Measurements from ENCODE around the gene GPR161. TPM values are rescaled to one million over a fixed set of nuclear protein-coding genes. Genes with fewer than 3 reads are reported as not detected.

The GPR161 gene
- total and polyA plus RNA-seq, 10 of the 15 experiments (the other 5 are each of a cell fraction or from before 2014, with no cell fraction given), result 0.07 to 0.49 (median 0.34) TPM; not detected in 2

DNA sequence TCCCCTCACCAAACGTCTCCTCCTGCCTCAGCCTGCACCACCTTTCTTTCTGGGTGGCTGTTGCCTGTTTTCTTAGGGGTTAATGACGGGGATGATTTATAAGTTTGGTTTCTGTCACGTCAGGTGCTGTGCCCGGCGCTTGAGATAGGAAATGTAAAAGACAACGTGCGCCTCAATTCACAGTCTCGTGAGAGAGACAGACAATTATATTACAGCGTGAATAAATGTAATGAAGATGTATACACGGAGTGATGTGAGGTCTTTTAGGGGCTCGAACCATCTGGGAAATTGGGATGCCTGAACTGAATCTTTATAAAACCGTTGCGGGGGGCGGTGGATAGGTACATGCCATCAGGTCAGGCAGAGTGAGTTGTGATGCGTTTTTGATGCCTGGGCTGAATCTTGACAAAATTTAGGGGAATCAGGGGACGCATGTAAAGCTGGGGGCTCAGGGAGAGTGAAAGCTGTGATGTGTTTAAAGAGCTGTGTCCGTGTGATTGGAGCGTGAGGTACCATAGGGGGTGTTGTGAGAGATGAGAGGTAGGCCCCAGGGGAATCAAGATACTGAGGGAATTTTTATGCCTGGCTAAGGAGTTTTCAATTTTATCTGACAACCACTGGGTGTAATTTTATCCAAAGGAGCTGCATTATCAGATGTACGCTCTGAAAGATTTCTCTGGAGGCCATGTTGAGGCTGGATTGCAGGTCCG is 42.9 kb upstream of the GPR161 start (continued):
- TF ChIP-seq, protein P1, sequence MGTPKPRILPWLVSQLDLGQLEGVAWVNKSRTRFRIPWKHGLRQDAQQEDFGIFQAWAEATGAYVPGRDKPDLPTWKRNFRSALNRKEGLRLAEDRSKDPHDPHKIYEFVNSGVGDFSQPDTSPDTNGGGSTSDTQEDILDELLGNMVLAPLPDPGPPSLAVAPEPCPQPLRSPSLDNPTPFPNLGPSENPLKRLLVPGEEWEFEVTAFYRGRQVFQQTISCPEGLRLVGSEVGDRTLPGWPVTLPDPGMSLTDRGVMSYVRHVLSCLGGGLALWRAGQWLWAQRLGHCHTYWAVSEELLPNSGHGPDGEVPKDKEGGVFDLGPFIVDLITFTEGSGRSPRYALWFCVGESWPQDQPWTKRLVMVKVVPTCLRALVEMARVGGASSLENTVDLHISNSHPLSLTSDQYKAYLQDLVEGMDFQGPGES (IDR thresholded peaks at IDR 0.05), result no peak
- TF ChIP-seq TARDBP (IDR thresholded peaks at IDR 0.05; ENCODE audit: borderline replicate concordance) (no peak), POLR2AphosphoS2 (IDR thresholded peaks at IDR 0.05; ENCODE audit: low read depth, low read length) (no peak), DPF2 (IDR thresholded peaks at IDR 0.05) (no peak), RAD51 (IDR thresholded peaks at IDR 0.05) (0 out of 2 replicates have a peak, but pooled peaks have one; percentile 8), POLR2A (IDR thresholded peaks at IDR 0.05; ENCODE audit: low read depth, low read length) (0 out of 2 replicates have a peak, but pooled peaks have one; percentile 0), JUNB (IDR thresholded peaks at IDR 0.05) (no peak; the same call in 1 of the 2 replicates), RAD21 (IDR thresholded peaks at IDR 0.05; ENCODE audit: insufficient read depth, low read depth, low read length) (no peak), HCFC1 (IDR thresholded peaks at IDR 0.05; ENCODE audit: low read length) (no peak), ZBTB4 (CRISPR knock-in tag; IDR thresholded peaks at IDR 0.05) (no peak), GABPA (IDR thresholded peaks at IDR 0.05; ENCODE audit: low read depth) (no peak), NFXL1 (IDR thresholded peaks at IDR 0.05; ENCODE audit: borderline replicate concordance) (no peak), NFYA (IDR thresholded peaks at IDR 0.05; ENCODE audit: borderline replicate concordance, low read depth, low read length) (no peak), SKIL (IDR thresholded peaks at IDR 0.05; ENCODE audit: low read depth, poor library complexity, severe bottlenecking) (peak; percentile 34), BRCA1 (IDR thresholded peaks at IDR 0.05; ENCODE audit: low read depth, low read length) (no peak), POLR2AphosphoS5 (IDR thresholded peaks at IDR 0.05; ENCODE audit: low read length) (0 out of 2 replicates have a peak, but pooled peaks have one; percentile 73), HDGF (IDR thresholded peaks at IDR 0.05) (no peak), MYC (IDR thresholded peaks at IDR 0.05; ENCODE audit: insufficient read depth, insufficient read length, insufficient replicate concordance, low read length, severe bottlenecking) (no peak), NBN (IDR thresholded peaks at IDR 0.05) (no peak), PAX5 (IDR thresholded peaks at IDR 0.05; ENCODE audit: borderline replicate concordance, low read depth, low read length) (no peak), CHD2 (IDR thresholded peaks at IDR 0.05; ENCODE audit: borderline replicate concordance, low read depth, low read length) (no peak)
- TF ChIP-seq, protein P2, sequence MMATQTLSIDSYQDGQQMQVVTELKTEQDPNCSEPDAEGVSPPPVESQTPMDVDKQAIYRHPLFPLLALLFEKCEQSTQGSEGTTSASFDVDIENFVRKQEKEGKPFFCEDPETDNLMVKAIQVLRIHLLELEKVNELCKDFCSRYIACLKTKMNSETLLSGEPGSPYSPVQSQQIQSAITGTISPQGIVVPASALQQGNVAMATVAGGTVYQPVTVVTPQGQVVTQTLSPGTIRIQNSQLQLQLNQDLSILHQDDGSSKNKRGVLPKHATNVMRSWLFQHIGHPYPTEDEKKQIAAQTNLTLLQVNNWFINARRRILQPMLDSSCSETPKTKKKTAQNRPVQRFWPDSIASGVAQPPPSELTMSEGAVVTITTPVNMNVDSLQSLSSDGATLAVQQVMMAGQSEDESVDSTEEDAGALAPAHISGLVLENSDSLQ (IDR thresholded peaks at IDR 0.05), result no peak
